B cell (primary cell): ENCODE measurements around the gene TREH. TPM values are rescaled to one million over a fixed set of nuclear protein-coding genes. Genes with fewer than 3 reads are reported as not detected.
"Not testable (repeated sequence)": the region's sequence is repeated elsewhere in the genome, so short reads cannot be mapped to it uniquely, and the experiment has no call there.

Experiments used
- ATAC-seq: fragments of 200-7000 bp; cut with Tn5 transposase; one replicate; pipeline ENCODE4 v1.10.0; 2021; ENCODE audit warnings: low read depth, mild to moderate bottlenecking, moderate number of reproducible peaks, moderate library complexity
- CTCF ChIA-PET: fragments of 350-600 bp; sonication (Branson Sonifier 250); formaldehyde crosslinking; loops from one replicate; lab custom pipeline; 2021; ENCODE audit warnings: antibody characterized with exemption, inconsistent platforms; lab: Charles Lee
- POLR2A ChIA-PET: fragments of 350-600 bp; sonication (Branson Sonifier 250); formaldehyde crosslinking; loops from one replicate; lab custom pipeline; 2021; ENCODE audit warnings: antibody characterized with exemption; lab: Charles Lee
- DNase-seq: peaks from one replicate; pipeline ENCODE4 v3.0.0; 2013
- H2AFZ ChIP-seq: 2 replicates; pipeline ENCODE4 v1.6.1; 2012; ENCODE audit warnings: mild to moderate bottlenecking, low read depth, low read length; ENCODE audit not compliant: insufficient read depth, poor library complexity, severe bottlenecking
- H3K27ac ChIP-seq, 2 donors: 1 replicate in 1 of 2; 2 replicates in 1 of 2; pipeline ENCODE4 v1.5.1; 2012 to 2013; ENCODE audit warnings: low read length in 2 of 2, mild to moderate bottlenecking in 2 of 2, moderate library complexity in 1 of 2
- H3K27me3 ChIP-seq, 4 experiments: fragments of 200-600 bp in 1 of 4; sonication (generic) in 1 of 4; replicated peaks in 1 of 4; 1 replicate in 2 of 4; 2 replicates in 2 of 4; pipeline versions ENCODE4 v1.6.1 to v1.7.0; 2013 to 2016; ENCODE audit warnings: low read length in 3 of 4, mild to moderate bottlenecking in 2 of 4, mixed read lengths in 1 of 4, moderate library complexity in 1 of 4; ENCODE audit not compliant: insufficient read depth in 4 of 4, control insufficient read depth in 3 of 4; ENCODE audit errors: control extremely low read depth in 1 of 4
- H3K36me3 ChIP-seq, 2 experiments: replicated peaks in 1 of 2; 1 replicate in 1 of 2; 2 replicates in 1 of 2; pipeline versions ENCODE4 v1.6.1 to v1.7.1; 2013; ENCODE audit warnings: low read length in 1 of 2; ENCODE audit not compliant: insufficient read depth in 2 of 2, control insufficient read depth in 1 of 2; ENCODE audit errors: control extremely low read depth in 1 of 2, extremely low read depth in 1 of 2
- H3K4me1 ChIP-seq, 2 donors: fragments of 200-600 bp in 1 of 2; sonication (generic) in 1 of 2; 1 replicate in 1 of 2; 2 replicates in 1 of 2; pipeline versions ENCODE4 v1.5.1 to v1.6.1; 2013 to 2017; ENCODE audit warnings: low read length in 2 of 2; ENCODE audit not compliant: control insufficient read depth in 2 of 2, insufficient read depth in 2 of 2
- H3K4me2 ChIP-seq: replicated peaks from 2 replicates; pipeline ENCODE3; 2012; ENCODE audit warnings: mild to moderate bottlenecking, low read depth, low read length; ENCODE audit not compliant: poor library complexity, severe bottlenecking
- H3K4me3 ChIP-seq, 5 experiments: fragments of 200-600 bp in 1 of 5; sonication (generic) in 1 of 5; 1 replicate in 3 of 5; 2 replicates in 2 of 5; pipeline versions ENCODE4 v1.5.1 to v1.7.0; 2011 to 2016; ENCODE audit warnings: low read length in 4 of 5, mild to moderate bottlenecking in 4 of 5, low read depth in 2 of 5, control low read depth in 1 of 5, moderate library complexity in 1 of 5; ENCODE audit not compliant: insufficient read depth in 1 of 5; ENCODE audit errors: control extremely low read depth in 1 of 5, extremely low read depth in 1 of 5
- H3K79me2 ChIP-seq: fragments of 200-600 bp; sonication (generic); one replicate; pipeline ENCODE4 v1.6.0; 2016; ENCODE audit warnings: low read length; ENCODE audit not compliant: control insufficient read depth, insufficient read depth
- H3K9ac ChIP-seq: fragments of 200-600 bp; sonication (generic); 2 replicates; pipeline ENCODE4 v1.6.1; 2017; ENCODE audit warnings: mild to moderate bottlenecking, low read length, moderate library complexity
- H3K9me3 ChIP-seq, 3 donors: one replicate each; pipeline versions ENCODE4 v1.6.1 to v1.7.1; 2013; ENCODE audit warnings: low read length in 2 of 3; ENCODE audit not compliant: control insufficient read depth in 2 of 3, insufficient read depth in 1 of 3; ENCODE audit errors: control extremely low read depth in 1 of 3
- H4K20me1 ChIP-seq: 2 replicates; pipeline ENCODE4 v1.6.0; 2012; ENCODE audit warnings: mild to moderate bottlenecking, low read length; ENCODE audit not compliant: insufficient read depth, control insufficient read depth, poor library complexity, severe bottlenecking
- H3K27ac Mint-ChIP-seq: one replicate; pipeline ENCODE4 v1.8.0; 2021; ENCODE audit warnings: mixed read lengths
- H3K27me3 Mint-ChIP-seq: one replicate; pipeline ENCODE4 v1.8.0; 2021; ENCODE audit warnings: mixed read lengths
- H3K4me1 Mint-ChIP-seq: one replicate; pipeline ENCODE4 v1.8.0; 2021; ENCODE audit warnings: mixed read lengths
- H3K4me3 Mint-ChIP-seq: one replicate; pipeline ENCODE4 v1.8.0; 2021; ENCODE audit warnings: mixed read lengths
- H3K9me3 Mint-ChIP-seq: one replicate; pipeline ENCODE4 v1.8.0; 2022; ENCODE audit warnings: mixed read lengths; ENCODE audit not compliant: insufficient read depth
- CTCF ChIP-seq: fragments of 200-600 bp; IDR thresholded peaks from one replicate; pipeline ENCODE4 v1.8.0; 2022; ENCODE audit warnings: antibody characterized with exemption, mild to moderate bottlenecking
- EZH2 ChIP-seq: IDR thresholded peaks from 2 replicates; pipeline ENCODE4 v1.6.1; 2012; ENCODE audit warnings: borderline replicate concordance, low read depth, mild to moderate bottlenecking, moderate library complexity, low read length; ENCODE audit not compliant: insufficient read depth, poor library complexity, severe bottlenecking
- WGBS: methylation state at CpG from one replicate; pipeline ENCODE4 v1.1.5; 2013; ENCODE audit warnings: missing lambda C conversion rate; ENCODE audit not compliant: insufficient coverage; 5-methylcytosine and 5-hydroxymethylcytosine counted together
- intact Hi-C: fragments of 100-400 bp; cut with micrococcal nuclease; formaldehyde crosslinking; loops from one replicate; pipeline ENCODE4 v1.10.0; 2022
- polyA plus RNA-seq: library from polyadenylated mRNA; depleted of rRNA; stranded (reverse); fragments of >200 nt; gene quantifications from 2 replicates; pipeline ENCODE4 v1.2.3, GENCODE V29; 2012
- total RNA-seq, 2 donors: library from RNA; stranded (reverse); fragments of 120-200 nt in 1 of 2; gene quantifications; 1 replicate in 1 of 2; 2 replicates in 1 of 2; pipeline versions ENCODE4 v1.2.3 to v1.2.4, GENCODE V29; 2013 to 2022

Gene TREH
- total and polyA plus RNA-seq, 2 donors (not counting 1 experiment from before 2014, with no cell fraction given) = not detected

DNA sequence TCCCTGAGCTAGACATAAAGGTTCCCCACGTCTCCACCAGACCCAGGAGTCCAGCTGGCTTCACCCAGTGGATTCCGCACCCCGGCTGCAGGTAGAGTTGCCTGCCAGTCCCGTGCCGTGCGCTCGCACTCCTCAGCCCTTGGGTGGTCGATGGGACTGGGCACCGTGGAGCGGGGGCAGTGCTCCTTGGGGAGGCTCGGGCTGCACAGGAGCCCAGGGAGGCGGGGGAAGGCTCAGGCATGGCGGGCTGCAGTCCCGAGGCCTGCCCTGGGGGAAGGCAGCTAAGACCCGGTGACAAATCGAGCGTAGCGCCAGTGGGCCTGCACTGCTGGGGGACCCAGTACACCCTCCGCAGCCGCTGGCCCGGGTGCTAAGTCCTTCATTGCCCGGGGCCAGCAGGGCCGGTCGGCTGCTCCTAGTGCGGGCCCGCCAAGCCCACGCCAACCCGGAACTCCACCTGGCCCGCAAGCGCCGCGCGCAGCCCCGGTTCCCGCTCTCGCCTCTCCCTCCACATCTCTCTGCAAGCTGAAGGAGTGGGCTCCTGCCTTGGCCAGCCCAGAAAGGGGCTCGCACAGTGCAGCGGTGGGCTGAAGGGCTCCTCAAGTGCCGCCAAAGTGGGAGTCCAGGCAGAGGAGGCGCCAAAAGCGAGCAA lies 9.5 kb upstream of the TREH start:
- Histone ChIP-seq H3K4me2 (peak overlapping the region; percentile 100), H3K27me3 (peaks cover 0 to 4% (median 0%) of the 10 kb centered on the region in 4 experiments), H3K4me1 (peaks cover 10 to 27% of the 10 kb centered on the region in 2 donors), H3K79me2 (no peaks in the 10 kb centered on the region), H3K4me3 (no peak overlapping the region), H3K9ac (no peak overlapping the region), H2AFZ (peak overlapping the region; percentile 77), H4K20me1 (no peaks in the 10 kb centered on the region), H3K36me3 (no peaks in the 10 kb centered on the region), H3K27ac (no peak overlapping the region), H3K9me3 (peaks cover 0 to 3% (median 0%) of the 10 kb centered on the region in 3 donors)
- Mint-ChIP-seq H3K27ac (no peak overlapping the region), H3K27me3 (peaks cover 10% of the 10 kb centered on the region), H3K4me3 (no peak overlapping the region), H3K9me3 (no peaks in the 10 kb centered on the region), H3K4me1 (peaks cover 20% of the 10 kb centered on the region)
- no peak for ATAC-seq
- POLR2A ChIA-PET = no interaction called here
- 75% methylated on average over 38 of the region's 41 CpGs for WGBS
- CTCF ChIA-PET = interaction anchor here (0.7 to 5.7 kb wide), 22 partner anchors 16 to 342 kb away, joined by 3 to 57 read pairs (median 4); partner anchors contain the start of genes SLC37A4 and UPK2
- DNase-seq = no peak
- TF ChIP-seq EZH2 (no peak), CTCF (no peak)
- intact Hi-C loops = no loop called here

DNA sequence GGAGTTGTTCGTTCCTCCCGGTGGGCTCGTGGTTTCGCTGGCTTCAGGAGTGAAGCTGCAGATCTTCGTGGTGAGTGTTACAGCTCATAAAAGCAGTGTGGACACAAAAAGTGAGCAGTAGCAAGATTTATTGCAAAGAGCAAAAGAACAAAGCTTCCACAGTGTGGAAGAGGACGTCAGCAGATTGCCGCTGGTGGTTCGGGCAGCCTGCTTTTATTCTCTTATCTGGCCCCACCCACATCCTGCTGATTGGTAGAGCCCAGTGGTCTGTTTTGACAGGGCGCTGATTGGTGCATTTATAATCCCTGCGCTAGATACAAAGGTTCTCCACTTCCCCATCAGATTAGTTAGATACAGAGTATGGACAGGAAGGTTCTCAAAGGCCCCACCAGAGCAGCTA lies 8.9 kb upstream of the TREH start:
- H2AFZ ChIP-seq, H4K20me1 ChIP-seq, intact Hi-C loops, H3K4me2 ChIP-seq, H3K9me3 Mint-ChIP-seq, H3K79me2 ChIP-seq, DNase-seq, H3K27ac Mint-ChIP-seq, ATAC-seq, H3K27me3 ChIP-seq, POLR2A ChIA-PET, H3K4me3 ChIP-seq, H3K9ac ChIP-seq, H3K27ac ChIP-seq, H3K27me3 Mint-ChIP-seq, H3K9me3 ChIP-seq, H3K36me3 ChIP-seq: not testable (repeated sequence)
- 49% methylated on average over 7 of the region's 10 CpGs for WGBS
- H3K4me1 ChIP-seq = peaks cover 10 to 27% of the 10 kb centered on the region in 2 donors
- CTCF ChIA-PET = interaction anchor here (0.8 to 5.7 kb wide), 4 partner anchors 72 to 269 kb away, joined by 3 to 57 read pairs (median 28); partner anchors contain the start of gene UPK2
- Mint-ChIP-seq H3K4me1 (peaks cover 20% of the 10 kb centered on the region), H3K4me3 (peak overlapping the region; percentile 14)
